ENCODE measurements around the gene OR7G3.

DNA sequence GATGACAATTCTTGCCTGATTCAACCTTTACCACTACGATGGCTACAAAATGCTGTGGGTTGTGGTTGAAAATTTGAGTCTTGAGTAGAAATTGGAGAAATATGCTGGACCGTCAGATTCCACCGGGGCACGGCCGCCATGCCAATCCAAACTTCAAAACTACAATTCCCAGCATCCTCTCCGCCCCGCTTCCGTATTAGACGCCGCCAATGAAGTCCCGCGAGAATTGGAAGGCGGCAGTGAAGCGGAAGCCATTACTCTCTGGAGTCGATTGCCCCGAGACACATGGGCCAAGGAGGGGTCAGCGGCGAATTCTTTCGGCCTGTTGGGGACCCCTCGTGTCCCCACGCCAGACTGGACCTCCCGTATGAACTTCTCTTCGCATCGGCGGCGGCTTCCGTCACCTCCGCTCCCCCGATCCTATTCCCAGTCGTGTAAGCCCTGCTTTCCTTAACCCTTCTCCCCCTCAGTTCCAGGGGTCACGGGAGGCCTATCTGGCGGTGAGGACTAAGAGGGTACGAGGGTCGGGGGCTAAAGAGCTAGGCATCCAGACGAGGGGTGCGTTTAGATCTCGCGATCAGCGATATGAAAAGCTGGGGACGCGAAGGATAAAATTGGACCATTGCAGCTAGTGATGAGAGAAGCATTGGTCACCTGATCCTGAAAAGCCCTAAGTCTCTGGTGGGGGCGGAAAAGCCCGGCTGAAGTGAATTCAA is 13.6 kb upstream of the OR7G3 start, which contains the start of gene ZNF317:
- TF ChIP-seq REST (IDR thresholded peaks at IDR 0.05) (no peak), JUND (IDR thresholded peaks at IDR 0.05) (no peak), YY1 (IDR thresholded peaks at IDR 0.05) (peak; percentile 99)
- TF ChIP-seq, protein P1, sequence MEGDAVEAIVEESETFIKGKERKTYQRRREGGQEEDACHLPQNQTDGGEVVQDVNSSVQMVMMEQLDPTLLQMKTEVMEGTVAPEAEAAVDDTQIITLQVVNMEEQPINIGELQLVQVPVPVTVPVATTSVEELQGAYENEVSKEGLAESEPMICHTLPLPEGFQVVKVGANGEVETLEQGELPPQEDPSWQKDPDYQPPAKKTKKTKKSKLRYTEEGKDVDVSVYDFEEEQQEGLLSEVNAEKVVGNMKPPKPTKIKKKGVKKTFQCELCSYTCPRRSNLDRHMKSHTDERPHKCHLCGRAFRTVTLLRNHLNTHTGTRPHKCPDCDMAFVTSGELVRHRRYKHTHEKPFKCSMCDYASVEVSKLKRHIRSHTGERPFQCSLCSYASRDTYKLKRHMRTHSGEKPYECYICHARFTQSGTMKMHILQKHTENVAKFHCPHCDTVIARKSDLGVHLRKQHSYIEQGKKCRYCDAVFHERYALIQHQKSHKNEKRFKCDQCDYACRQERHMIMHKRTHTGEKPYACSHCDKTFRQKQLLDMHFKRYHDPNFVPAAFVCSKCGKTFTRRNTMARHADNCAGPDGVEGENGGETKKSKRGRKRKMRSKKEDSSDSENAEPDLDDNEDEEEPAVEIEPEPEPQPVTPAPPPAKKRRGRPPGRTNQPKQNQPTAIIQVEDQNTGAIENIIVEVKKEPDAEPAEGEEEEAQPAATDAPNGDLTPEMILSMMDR (IDR thresholded peaks at IDR 0.05; ENCODE audit: low read depth, low read length, missing input control): no peak

Data from liver (tissue), 3 donors.